Endothelial cell of umbilical vein (primary cell): ENCODE data around the gene EFCAB3. TPM values are rescaled to one million over a fixed set of nuclear protein-coding genes. Genes with fewer than 3 reads are reported as not detected.

Experiments used
- BruUV-seq: library from RNA; stranded (reverse); fragments of 400-500 nt; replicated peaks from 2 replicates; lab custom pipeline; 2021; lab: Mats Ljungman, UMichigan
- CTCF ChIA-PET: fragments of 300-600, 350-600 bp; sonication (Branson Sonifier 250); formaldehyde crosslinking; loops from one replicate; lab custom pipeline; 2021; ENCODE audit warnings: antibody characterized with exemption, inconsistent platforms; lab: Charles Lee
- POLR2A ChIA-PET: fragments of 300-600, 350-600 bp; sonication (Branson Sonifier 250); formaldehyde crosslinking; loops from one replicate; lab custom pipeline; 2021; ENCODE audit warnings: antibody characterized with exemption, inconsistent platforms; lab: Charles Lee
- DNase-seq: peaks from one replicate; pipeline ENCODE4 v3.0.0-alpha.2; 2011; ENCODE audit warnings: low read depth, low spot score
- FAIRE-seq: peaks from 2 replicates; lab custom pipeline; 2011; peaks lifted over from hg19 to GRCh38; lab: Jason Lieb, UNC
- H2AFZ ChIP-seq: 2 replicates; pipeline ENCODE4 v1.6.0; 2012; ENCODE audit warnings: low read depth, low read length, control low read depth, inconsistent platforms
- H3K27ac ChIP-seq: 2 replicates; pipeline ENCODE4 v1.5.1; 2011; ENCODE audit warnings: low read depth, mild to moderate bottlenecking, control low read depth, low read length, moderate library complexity; ENCODE audit not compliant: insufficient read depth
- H3K27me3 ChIP-seq, 2 experiments: 2 replicates each; pipeline versions ENCODE4 v1.6.0 to v1.6.1; 2011; ENCODE audit warnings: low read length in 2 of 2, mixed read lengths in 1 of 2; ENCODE audit not compliant: control insufficient read depth in 2 of 2, insufficient read depth in 2 of 2
- H3K36me3 ChIP-seq, 2 experiments: 2 replicates in 1 of 2; 3 replicates in 1 of 2; pipeline ENCODE4 v1.5.1; 2011; ENCODE audit warnings: low read length in 2 of 2, mild to moderate bottlenecking in 1 of 2, moderate library complexity in 1 of 2; ENCODE audit not compliant: control insufficient read depth in 2 of 2, insufficient read depth in 2 of 2; ENCODE audit errors: extremely low read depth in 1 of 2
- H3K4me1 ChIP-seq: 3 replicates; pipeline ENCODE4 v1.5.1; 2011; ENCODE audit warnings: mild to moderate bottlenecking, low read length; ENCODE audit not compliant: control insufficient read depth, insufficient read depth; ENCODE audit errors: extremely low read depth
- H3K4me2 ChIP-seq: 2 replicates; pipeline ENCODE4 v1.6.1; 2011; ENCODE audit warnings: low read length, control low read depth, mixed read lengths; ENCODE audit not compliant: insufficient read depth
- H3K4me3 ChIP-seq, 3 experiments: fragments of 200-600 bp in 1 of 3; sonication (generic), shearing (Covaris generic) in 1 of 3; replicated peaks in 1 of 3; 2 replicates each; pipeline ENCODE4 v1.5.1; 2011 to 2016; ENCODE audit warnings: control low read depth in 3 of 3, low read length in 3 of 3, mild to moderate bottlenecking in 2 of 3, inconsistent platforms in 1 of 3, low read depth in 1 of 3, moderate library complexity in 1 of 3; ENCODE audit not compliant: insufficient read depth in 1 of 3
- H3K79me2 ChIP-seq: 2 replicates; pipeline ENCODE4 v1.6.0; 2012; ENCODE audit warnings: low read length, inconsistent platforms; ENCODE audit not compliant: control insufficient read depth, insufficient read depth
- H3K9ac ChIP-seq: replicated peaks from 2 replicates; pipeline ENCODE3; 2011; ENCODE audit warnings: low read length, control low read depth; ENCODE audit not compliant: insufficient read depth; ENCODE audit errors: extremely low read depth
- H3K9me1 ChIP-seq: replicated peaks from 3 replicates; pipeline ENCODE4 v1.6.0; 2011; ENCODE audit warnings: mild to moderate bottlenecking, low read length; ENCODE audit not compliant: control insufficient read depth, insufficient read depth; ENCODE audit errors: extremely low read depth
- H3K9me3 ChIP-seq: replicated peaks from 2 replicates; pipeline ENCODE4 v1.5.1; 2012; ENCODE audit warnings: low read length, inconsistent platforms; ENCODE audit not compliant: control insufficient read depth, insufficient read depth
- H4K20me1 ChIP-seq: replicated peaks from 2 replicates; pipeline ENCODE3; 2011; ENCODE audit warnings: mild to moderate bottlenecking, low read length; ENCODE audit not compliant: control insufficient read depth, insufficient read depth; ENCODE audit errors: extremely low read depth
- CTCF ChIP-seq, 2 donors: IDR thresholded peaks; 1 replicate in 1 of 2; 2 replicates in 1 of 2; pipeline ENCODE4 v1.5.1; 2011; ENCODE audit warnings: low read length in 2 of 2, mild to moderate bottlenecking in 2 of 2, moderate library complexity in 2 of 2, control low read depth in 1 of 2, inconsistent platforms in 1 of 2, low read depth in 1 of 2; ENCODE audit not compliant: insufficient read depth in 1 of 2; ENCODE audit errors: extremely low read depth in 1 of 2
- EZH2 ChIP-seq: IDR thresholded peaks from 2 replicates; pipeline ENCODE4 v1.6.1; 2012; ENCODE audit warnings: borderline replicate concordance, low read depth, mild to moderate bottlenecking, moderate library complexity, low read length, inconsistent platforms; ENCODE audit not compliant: severe bottlenecking
- FOS ChIP-seq: IDR thresholded peaks from 2 replicates; pipeline ENCODE4 v1.6.1; 2011; ENCODE audit warnings: mild to moderate bottlenecking, low read length, moderate library complexity, borderline replicate concordance; ENCODE audit not compliant: insufficient read depth
- GATA2 ChIP-seq: IDR thresholded peaks from 2 replicates; pipeline ENCODE4 v1.7.0; 2011; ENCODE audit warnings: low read depth, mild to moderate bottlenecking, moderate library complexity, mixed read lengths, low read length; ENCODE audit not compliant: insufficient read length, insufficient read depth
- JUN ChIP-seq: IDR thresholded peaks from 2 replicates; pipeline ENCODE4 v1.6.1; 2011; ENCODE audit warnings: borderline replicate concordance, low read depth; ENCODE audit not compliant: insufficient read length, insufficient read depth
- MAX ChIP-seq: IDR thresholded peaks from 2 replicates; pipeline ENCODE4 v1.6.1; 2011; ENCODE audit not compliant: insufficient read depth, insufficient read length
- MYC ChIP-seq: IDR thresholded peaks from one replicate; pipeline ENCODE4 v1.6.1; 2011; ENCODE audit warnings: mild to moderate bottlenecking, low read depth, low read length
- POLR2A ChIP-seq: IDR thresholded peaks from 2 replicates; pipeline ENCODE4 v1.6.1; 2012; ENCODE audit warnings: low read depth, mild to moderate bottlenecking, control low read depth, low read length
- POLR2AphosphoS5 ChIP-seq: IDR thresholded peaks from 2 replicates; pipeline ENCODE4 v1.6.1; 2012; ENCODE audit warnings: low read depth, mild to moderate bottlenecking, control low read depth, low read length, moderate library complexity; ENCODE audit not compliant: insufficient read depth
- dilution Hi-C: fragments of 300-500 bp; cut with MboI; formaldehyde crosslinking; loops from one replicate; pipeline ENCODE4 v1.15.0; 2019; ENCODE audit warnings: low sequenced_read_pairs; ENCODE audit not compliant: extremely low pct_ligation_motif_present
- intact Hi-C: fragments of 100-400 bp; cut with micrococcal nuclease; formaldehyde crosslinking; loops from one replicate; pipeline ENCODE4 v1.10.0; 2022
- polyA plus RNA-seq, 4 experiments: library from polyadenylated mRNA; depleted of rRNA in 3 of 4; stranded (reverse) in 3 of 4; unstranded in 1 of 4; fragments of >200 nt; gene quantifications; 2 replicates each; pipeline versions ENCODE4 v1.2.1 to v1.2.3, GENCODE V29; 2011 to 2012; ENCODE audit warnings: missing spikeins in 1 of 4
- total RNA-seq: library from RNA; stranded (reverse); gene quantifications from 2 replicates; pipeline ENCODE4 v1.2.3, GENCODE V29; 2021

The EFCAB3 gene
- total and polyA plus RNA-seq, 2 donors (not counting 3 experiments of a cell fraction or from before 2014, with no cell fraction given): not detected

- Histone ChIP-seq H3K9me1 (no peaks in the 10 kb centered on the region), H3K4me2 (no peak overlapping the region), H3K36me3 (no peaks in the 10 kb centered on the region), H3K79me2 (no peaks in the 10 kb centered on the region), H3K4me1 (no peaks in the 10 kb centered on the region), H2AFZ (no peak overlapping the region), H3K27me3 (peaks cover 0 to 5% of the 10 kb centered on the region in 2 experiments), H3K9me3 (no peaks in the 10 kb centered on the region), H3K27ac (no peak overlapping the region), H3K4me3 (no peak overlapping the region), H3K9ac (no peak overlapping the region), H4K20me1 (no peaks in the 10 kb centered on the region)
- no peak for FAIRE-seq
- dilution Hi-C loops: no loop called here
- intact Hi-C loops: no loop called here
- ChIA-PET CTCF (no interaction called here), POLR2A (no interaction called here)
- TF ChIP-seq GATA2 (no peak), CTCF (IDR thresholded peaks at IDR 0.05; ENCODE audit: extremely low read depth in 1 of 2, insufficient read depth in 1 of 2, low read depth in 1 of 2, low read length in 2 of 2) (no peak), MAX (no peak), MYC (no peak), EZH2 (no peak), POLR2A (no peak), JUN (no peak), FOS (no peak), POLR2AphosphoS5 (no peak)
- BruUV-seq: no TSS peak
- DNase-seq: no peak
These were observed 1.2 kb downstream of the EFCAB3 start for GRCh38 chr17:62381561-62381960.
